ENCODE data around the gene APOBEC3H. TPM values are rescaled to one million over a fixed set of nuclear protein-coding genes. Genes with fewer than 3 reads are reported as not detected.

APOBEC3H gene
- total RNA-seq, 1 donor = 0.45 TPM

GRCh38 chr22:39149915-39150847 is 53.1 kb downstream of the APOBEC3H start:
- TF ChIP-seq CTCF (IDR thresholded peaks at IDR 0.05; ENCODE audit: insufficient read depth, low read length) = no peak
- DNase-seq (ENCODE audit: low read depth) = no peak
- H3K4me3 ChIP-seq (ENCODE audit: low read depth, low read length) = no peak overlapping the region

GRCh38 chr22:39150848-39151215 is 53.8 kb downstream of the APOBEC3H start:
- DNase-seq (ENCODE audit: low read depth) = no peak
- TF ChIP-seq CTCF (IDR thresholded peaks at IDR 0.05; ENCODE audit: insufficient read depth, low read length) = no peak
- H3K4me3 ChIP-seq (ENCODE audit: low read depth, low read length) = no peak overlapping the region

- TF ChIP-seq CTCF (IDR thresholded peaks at IDR 0.05; ENCODE audit: insufficient read depth, low read length) = no peak
- DNase-seq (ENCODE audit: low read depth) = no peak
- peak overlapping the region; percentile 79 for H3K4me3 ChIP-seq (ENCODE audit: low read depth, low read length)
Measured at GRCh38 chr22:39151329-39151975, 54.4 kb downstream of the APOBEC3H start.

- H3K4me3 ChIP-seq (ENCODE audit: low read depth, low read length) = peak overlapping the region; percentile 79
- no peak for TF ChIP-seq CTCF (IDR thresholded peaks at IDR 0.05; ENCODE audit: insufficient read depth, low read length)
- no peak for DNase-seq (ENCODE audit: low read depth)
Measured at GRCh38 chr22:39152024-39152510, 55.0 kb downstream of the APOBEC3H start.

GRCh38 chr22:39152511-39153219 is 55.6 kb downstream of the APOBEC3H start, which contains the start of gene CBX7:
Gene CBX7, minus strand, starts transcription at chr22:39152680. Its CDS starts 236 bp downstream, at chr22:39152444.
- H3K4me3 ChIP-seq (ENCODE audit: low read depth, low read length) = peak within 1 kb of the TSS; percentile 79
- peak; percentile 73 for DNase-seq (ENCODE audit: low read depth)

More at GRCh38 chr22:39152511-39153219, 55.6 kb downstream of the APOBEC3H start, which contains the start of gene CBX7:
- TF ChIP-seq CTCF (IDR thresholded peaks at IDR 0.05; ENCODE audit: insufficient read depth, low read length) = no peak

Data from fibroblast of the aortic adventitia (primary cell).